Measurements from ENCODE around the gene XRN2. TPM values are rescaled to one million over a fixed set of nuclear protein-coding genes. Genes with fewer than 3 reads are reported as not detected.
"Not testable (repeated sequence)": the region's sequence is repeated elsewhere in the genome, so short reads cannot be mapped to it uniquely, and the experiment has no call there.

Gene XRN2
- total RNA-seq, 4 donors from 2014 or later = 41.3 to 51.0 (median 46.4) TPM

DNA sequence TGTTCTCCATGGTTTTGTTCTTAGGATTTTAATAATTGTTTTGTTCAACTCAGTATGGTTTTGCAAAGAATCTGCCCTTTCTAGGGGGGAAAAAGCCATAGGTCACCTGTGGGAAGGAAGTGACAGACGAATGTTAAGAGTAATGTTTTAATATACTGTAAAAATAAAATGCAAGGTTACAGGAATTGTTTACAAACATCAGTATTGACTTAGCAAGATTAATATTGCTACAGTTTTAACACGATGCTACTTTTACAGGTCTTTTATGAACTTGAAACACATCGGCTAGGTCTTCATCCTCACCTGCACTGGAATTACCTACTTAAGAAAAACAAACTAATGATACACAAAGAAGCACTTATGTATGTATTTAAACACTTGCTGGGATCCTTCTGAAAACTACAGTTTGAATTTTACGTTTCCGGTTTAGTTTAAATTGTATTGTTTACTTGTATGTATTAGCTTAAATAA, 95.9 kb downstream of the XRN2 start:
- Histone ChIP-seq H3K27ac (no peak overlapping the region), H3K4me3 (no peak overlapping the region), H3K4me1 (peaks cover 23% of the 10 kb centered on the region), H3K9me3 (no peaks in the 10 kb centered on the region), H3K27me3 (peaks cover 89% of the 10 kb centered on the region), H3K36me3 (no peaks in the 10 kb centered on the region)
- DNase-seq (ENCODE audit: low spot score in 2 of 2) = no peak
- 43% methylated on average over 5 of the region's 5 CpGs for WGBS
- TF ChIP-seq POLR2A (IDR thresholded peaks at IDR 0.05) (no peak), EP300 (IDR thresholded peaks at IDR 0.05) (no peak), POLR2AphosphoS5 (IDR thresholded peaks at IDR 0.05) (no peak)
- TF ChIP-seq, protein P1, sequence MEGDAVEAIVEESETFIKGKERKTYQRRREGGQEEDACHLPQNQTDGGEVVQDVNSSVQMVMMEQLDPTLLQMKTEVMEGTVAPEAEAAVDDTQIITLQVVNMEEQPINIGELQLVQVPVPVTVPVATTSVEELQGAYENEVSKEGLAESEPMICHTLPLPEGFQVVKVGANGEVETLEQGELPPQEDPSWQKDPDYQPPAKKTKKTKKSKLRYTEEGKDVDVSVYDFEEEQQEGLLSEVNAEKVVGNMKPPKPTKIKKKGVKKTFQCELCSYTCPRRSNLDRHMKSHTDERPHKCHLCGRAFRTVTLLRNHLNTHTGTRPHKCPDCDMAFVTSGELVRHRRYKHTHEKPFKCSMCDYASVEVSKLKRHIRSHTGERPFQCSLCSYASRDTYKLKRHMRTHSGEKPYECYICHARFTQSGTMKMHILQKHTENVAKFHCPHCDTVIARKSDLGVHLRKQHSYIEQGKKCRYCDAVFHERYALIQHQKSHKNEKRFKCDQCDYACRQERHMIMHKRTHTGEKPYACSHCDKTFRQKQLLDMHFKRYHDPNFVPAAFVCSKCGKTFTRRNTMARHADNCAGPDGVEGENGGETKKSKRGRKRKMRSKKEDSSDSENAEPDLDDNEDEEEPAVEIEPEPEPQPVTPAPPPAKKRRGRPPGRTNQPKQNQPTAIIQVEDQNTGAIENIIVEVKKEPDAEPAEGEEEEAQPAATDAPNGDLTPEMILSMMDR (IDR thresholded peaks at IDR 0.05) = no peak

DNA sequence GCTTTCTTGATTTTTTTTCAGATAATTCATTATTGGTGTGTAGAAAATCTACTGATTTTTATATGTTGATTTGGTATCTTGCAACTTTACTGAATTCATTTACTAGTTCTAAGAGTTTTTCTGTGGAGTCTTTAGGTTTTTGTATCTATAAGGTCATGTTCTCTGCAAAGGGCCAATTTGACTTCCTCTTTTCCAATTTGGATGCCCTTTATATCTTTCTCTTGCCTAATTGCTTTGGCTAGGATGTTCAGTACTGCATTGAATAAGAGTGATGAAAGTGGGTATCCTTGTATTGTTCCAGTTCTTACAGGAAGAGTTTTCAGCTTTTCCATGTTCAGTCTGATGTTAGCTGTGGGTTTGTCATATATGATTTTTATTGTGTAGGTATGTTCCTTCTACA, 108.6 kb downstream of the XRN2 start:
- no peaks in the 10 kb centered on the region for H3K4me1 ChIP-seq
- peaks cover 25% of the 10 kb centered on the region for H3K27me3 ChIP-seq
- H3K36me3 ChIP-seq = no peaks in the 10 kb centered on the region
- peaks cover 3% of the 10 kb centered on the region for H3K9me3 ChIP-seq
- no peak overlapping the region for H3K27ac ChIP-seq
- TF ChIP-seq EP300 (IDR thresholded peaks at IDR 0.05) (no peak), POLR2A (IDR thresholded peaks at IDR 0.05) (no peak), POLR2AphosphoS5 (IDR thresholded peaks at IDR 0.05) (no peak)
- TF ChIP-seq, protein P1 (IDR thresholded peaks at IDR 0.05) = no peak
- H3K4me3 ChIP-seq = no peak overlapping the region
- DNase-seq (ENCODE audit: low spot score in 2 of 2) = no peak

DNA sequence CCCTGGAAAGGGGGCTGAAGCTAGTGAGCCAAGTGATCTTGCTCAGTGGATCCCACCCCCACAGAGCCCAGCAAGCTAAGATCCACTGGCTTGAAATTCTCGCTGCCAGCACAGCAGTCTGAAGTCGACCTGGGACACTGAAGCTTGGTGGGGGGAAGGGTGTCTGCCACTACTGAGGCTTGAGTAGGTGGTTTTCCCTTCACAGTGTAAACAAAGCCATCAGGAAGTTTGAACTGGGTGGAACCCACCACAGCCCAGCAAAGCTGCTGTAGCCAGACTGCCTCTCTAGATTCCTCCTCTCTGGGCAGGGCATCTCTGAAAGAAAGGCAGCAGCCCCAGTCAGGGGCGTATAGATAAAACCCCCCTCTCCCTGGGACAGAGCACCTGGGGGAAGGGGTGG, 110.9 kb downstream of the XRN2 start:
- DNase-seq (ENCODE audit: low spot score in 2 of 2); H3K27ac ChIP-seq; H3K9me3 ChIP-seq; H3K4me1 ChIP-seq; H3K4me3 ChIP-seq; H3K36me3 ChIP-seq: not testable (repeated sequence)
- WGBS = 33% methylated on average over 2 of the region's 3 CpGs
- H3K27me3 ChIP-seq = peaks cover 16% of the 10 kb centered on the region

DNA sequence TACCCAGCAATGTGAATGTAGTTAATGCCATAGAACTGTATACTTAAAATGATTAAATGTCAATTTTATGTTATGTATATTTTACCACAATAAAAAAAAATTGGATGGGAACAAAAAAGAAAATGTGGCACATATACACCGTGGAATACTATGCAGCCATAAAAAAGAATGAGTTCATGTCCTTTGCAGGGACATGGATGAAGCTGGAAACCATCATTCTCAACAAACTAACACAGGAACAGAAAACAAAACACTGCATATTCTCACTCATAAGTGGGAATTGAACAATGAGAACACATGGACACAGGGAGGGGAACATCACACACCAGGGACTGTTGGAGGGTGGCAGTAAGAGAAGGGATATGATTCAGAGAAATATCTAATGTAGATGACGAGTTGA, 116.0 kb downstream of the XRN2 start:
- not testable (repeated sequence) for H3K4me3 ChIP-seq; H3K36me3 ChIP-seq; DNase-seq (ENCODE audit: low spot score in 2 of 2); H3K27ac ChIP-seq; H3K4me1 ChIP-seq; H3K9me3 ChIP-seq; H3K27me3 ChIP-seq
- 79% methylated on average over 2 of the region's 2 CpGs for WGBS

DNA sequence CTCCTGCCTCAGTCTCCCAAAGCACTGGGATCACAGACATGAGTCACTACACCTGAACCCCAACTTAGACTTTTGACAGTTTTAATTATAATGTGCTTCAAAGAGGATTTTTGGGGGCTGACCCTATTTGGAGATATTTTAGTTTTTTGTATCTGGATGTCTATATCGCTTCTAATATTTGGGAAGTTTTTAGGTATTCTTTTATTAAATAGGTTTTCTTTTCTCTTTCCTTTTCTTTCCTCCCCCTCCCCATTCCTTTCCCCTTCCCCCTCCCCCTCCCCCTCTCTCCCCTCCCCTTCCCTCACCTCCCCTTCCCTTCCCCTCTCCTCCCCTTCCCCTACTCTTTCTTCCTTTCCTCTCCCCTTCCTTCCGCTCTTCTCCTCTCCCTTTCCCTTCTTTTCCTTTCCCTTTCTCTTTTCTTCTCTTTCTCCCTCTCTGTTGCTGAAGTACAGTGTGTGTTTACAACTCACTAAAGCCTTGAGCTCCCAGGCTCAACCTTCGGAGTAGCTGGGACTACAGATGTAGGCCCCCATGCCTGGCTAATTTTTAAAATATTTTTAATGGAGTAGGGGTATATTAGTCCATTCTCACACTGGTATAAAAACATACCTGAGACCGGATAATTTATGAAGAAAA, 118.6 kb downstream of the XRN2 start:
- WGBS = 95% methylated on average over 4 of the region's 4 CpGs
- DNase-seq (ENCODE audit: low spot score in 2 of 2) = no peak
- Histone ChIP-seq H3K27me3 (no peaks in the 10 kb centered on the region), H3K36me3 (no peaks in the 10 kb centered on the region), H3K27ac (no peak overlapping the region), H3K4me3 (no peak overlapping the region), H3K9me3 (peaks cover 9% of the 10 kb centered on the region), H3K4me1 (no peaks in the 10 kb centered on the region)
- TF ChIP-seq, protein P1 (IDR thresholded peaks at IDR 0.05) = no peak
- no peak for TF ChIP-seq POLR2A (IDR thresholded peaks at IDR 0.05)
- TF ChIP-seq POLR2AphosphoS5 (IDR thresholded peaks at IDR 0.05) = no peak
- TF ChIP-seq EP300 (IDR thresholded peaks at IDR 0.05) = no peak

DNA sequence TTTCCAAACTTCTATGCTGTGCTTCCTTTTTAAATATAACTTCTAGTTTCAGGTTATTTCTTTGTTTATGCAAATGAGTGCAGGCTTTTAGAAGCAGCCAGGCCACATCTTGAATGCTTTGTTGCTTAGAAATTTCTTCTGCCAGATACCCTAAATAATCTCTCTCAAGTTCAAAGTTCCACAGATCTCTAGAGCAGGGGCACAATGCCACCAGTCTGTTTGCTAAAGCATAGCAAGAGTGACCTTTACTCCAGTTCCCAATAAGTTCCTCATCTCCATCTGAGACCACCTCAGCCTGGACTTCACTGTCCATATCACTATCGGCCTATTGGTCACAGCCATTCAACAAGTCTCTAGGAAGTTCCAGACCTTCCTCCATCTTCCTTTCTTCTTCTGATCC, 120.6 kb downstream of the XRN2 start:
- not testable (repeated sequence) for H3K36me3 ChIP-seq; H3K4me1 ChIP-seq; DNase-seq (ENCODE audit: low spot score in 2 of 2); H3K4me3 ChIP-seq; H3K9me3 ChIP-seq; H3K27ac ChIP-seq; H3K27me3 ChIP-seq
- 93% methylated on average over 1 of the region's 1 CpG for WGBS

DNA sequence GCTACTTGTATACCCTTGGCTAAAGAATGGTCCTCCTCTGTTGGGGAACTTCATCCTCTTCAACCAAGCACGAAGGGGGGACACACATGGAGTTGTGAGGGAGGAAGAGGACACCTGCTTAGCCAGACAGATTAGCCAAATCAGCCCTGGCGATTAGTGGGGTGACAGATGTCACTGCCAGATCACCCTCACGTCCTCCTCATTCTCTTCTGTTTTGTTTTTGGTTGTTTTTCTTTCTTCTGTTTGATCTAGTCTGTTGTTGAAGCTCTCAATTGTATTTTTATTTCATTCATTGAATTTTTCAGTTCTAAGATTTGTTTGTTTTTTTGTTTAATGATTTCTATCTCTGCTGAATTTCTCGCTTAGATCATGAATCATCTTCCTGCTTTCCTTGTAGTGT, 121.7 kb downstream of the XRN2 start:
- 71% methylated on average over 4 of the region's 4 CpGs for WGBS
- Histone ChIP-seq H3K27me3 (no peaks in the 10 kb centered on the region), H3K4me1 (no peaks in the 10 kb centered on the region), H3K4me3 (no peak overlapping the region), H3K36me3 (no peaks in the 10 kb centered on the region), H3K27ac (no peak overlapping the region), H3K9me3 (peaks cover 9% of the 10 kb centered on the region)
- TF ChIP-seq, protein P1 (IDR thresholded peaks at IDR 0.05) = no peak
- TF ChIP-seq POLR2A (IDR thresholded peaks at IDR 0.05) (no peak), POLR2AphosphoS5 (IDR thresholded peaks at IDR 0.05) (no peak), EP300 (IDR thresholded peaks at IDR 0.05) (no peak)
- DNase-seq (ENCODE audit: low spot score in 2 of 2) = no peak
